ENCODE measurements around the gene CRADD. TPM values are rescaled to one million over a fixed set of nuclear protein-coding genes. Genes with fewer than 3 reads are reported as not detected.

CRADD gene
- total RNA-seq, 1 donor from 2014 or later: 41.2 TPM

- no peak overlapping the region for H3K4me3 ChIP-seq
- Mint-ChIP-seq H3K4me3 (no peak overlapping the region), H3K9me3 (no peaks in the 10 kb centered on the region), H3K4me1 (peaks cover 12% of the 10 kb centered on the region), H3K27me3 (ENCODE audit: insufficient read depth, low read depth) (peaks cover 2% of the 10 kb centered on the region), H3K36me3 (no peaks in the 10 kb centered on the region), H3K27ac (no peak overlapping the region)
- no peaks in the 10 kb centered on the region for H3K36me3 ChIP-seq
- no peak for DNase-seq (ENCODE audit: low spot score)
- no peaks in the 10 kb centered on the region for H3F3A ChIP-seq (ENCODE audit: low read depth)
- H3K27me3 ChIP-seq: no peaks in the 10 kb centered on the region
- no peak overlapping the region for H3K9ac ChIP-seq
- TF ChIP-seq EZH2phosphoT487 (IDR thresholded peaks at IDR 0.05): no peak
- no peak for TF ChIP-seq CTCF (IDR thresholded peaks at IDR 0.05)
- no peak for TF ChIP-seq EZH2 (IDR thresholded peaks at IDR 0.05)
- no peaks in the 10 kb centered on the region for H4K20me1 ChIP-seq (ENCODE audit: low read depth)
- H3K4me2 ChIP-seq: no peak overlapping the region
- H3K27ac ChIP-seq: no peak overlapping the region
- H3K4me1 ChIP-seq: no peaks in the 10 kb centered on the region
- no peaks in the 10 kb centered on the region for H3K9me3 ChIP-seq (ENCODE audit: low read depth)
- H2AFZ ChIP-seq (replicated peaks): no peak overlapping the region
- no peaks in the 10 kb centered on the region for H3K79me2 ChIP-seq (ENCODE audit: low read depth)
These were observed 20.1 kb upstream of the CRADD start for GRCh38 chr12:93657071-93657470.

GRCh38 chr12:93661021-93661420 lies 16.2 kb upstream of the CRADD start:
- no peak overlapping the region for H3K27ac Mint-ChIP-seq
- no peaks in the 10 kb centered on the region for H3K36me3 Mint-ChIP-seq

DNA sequence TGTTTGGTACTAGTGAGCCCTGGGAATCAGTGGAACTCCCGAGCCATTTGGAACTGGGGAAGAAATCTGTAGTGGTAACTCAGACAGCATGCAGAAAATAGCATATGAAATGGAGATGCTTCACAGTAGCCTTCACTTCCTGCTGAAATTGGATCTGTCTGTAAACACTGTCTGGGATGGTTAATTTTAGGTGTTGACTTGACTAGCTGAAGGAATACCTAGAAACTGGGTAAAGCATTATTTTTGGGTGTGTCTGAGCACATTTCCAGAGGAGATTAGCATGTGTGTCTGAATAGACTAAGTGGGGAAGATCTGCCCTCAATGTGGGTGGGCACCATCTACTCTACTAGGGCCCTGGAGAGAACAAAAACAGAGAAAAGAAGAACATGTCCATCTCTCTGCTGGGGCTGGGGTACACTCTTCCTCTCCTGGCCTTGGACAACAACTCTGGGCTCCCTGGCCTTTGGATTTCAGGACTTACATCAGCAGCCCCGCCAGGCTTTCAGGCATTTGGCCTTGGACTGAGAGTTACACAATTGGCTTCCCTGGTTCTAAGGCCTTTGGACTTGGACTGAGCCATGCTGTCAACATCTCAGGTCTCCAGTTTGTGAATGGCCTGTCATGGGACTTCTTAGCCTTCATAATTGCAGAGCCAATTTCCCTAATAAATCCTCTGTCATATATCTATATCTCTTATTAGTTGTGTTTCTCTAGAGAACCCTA lies 14.0 kb upstream of the CRADD start:
- Histone ChIP-seq H3K9ac (no peak overlapping the region), H3K4me3 (no peak overlapping the region), H3F3A (ENCODE audit: low read depth) (no peaks in the 10 kb centered on the region), H2AFZ (replicated peaks) (no peak overlapping the region), H3K4me2 (no peak overlapping the region), H3K27me3 (no peaks in the 10 kb centered on the region), H3K9me3 (ENCODE audit: low read depth) (no peaks in the 10 kb centered on the region), H4K20me1 (ENCODE audit: low read depth) (no peaks in the 10 kb centered on the region), H3K36me3 (no peaks in the 10 kb centered on the region), H3K27ac (no peak overlapping the region), H3K79me2 (ENCODE audit: low read depth) (no peaks in the 10 kb centered on the region), H3K4me1 (no peaks in the 10 kb centered on the region)
- DNase-seq (ENCODE audit: low spot score): no peak
- Mint-ChIP-seq H3K4me1 (peaks cover 18% of the 10 kb centered on the region), H3K27me3 (ENCODE audit: insufficient read depth, low read depth) (peaks cover 3% of the 10 kb centered on the region), H3K27ac (no peak overlapping the region), H3K36me3 (no peaks in the 10 kb centered on the region), H3K4me3 (no peak overlapping the region), H3K9me3 (no peaks in the 10 kb centered on the region)
- TF ChIP-seq CTCF (IDR thresholded peaks at IDR 0.05): no peak
- no peak for TF ChIP-seq EZH2phosphoT487 (IDR thresholded peaks at IDR 0.05)
- no peak for TF ChIP-seq EZH2 (IDR thresholded peaks at IDR 0.05)

More at GRCh38 chr12:93661021-93661420, 16.2 kb upstream of the CRADD start:
- Histone ChIP-seq H3K27ac (no peak overlapping the region), H4K20me1 (ENCODE audit: low read depth) (no peaks in the 10 kb centered on the region), H3K4me3 (no peak overlapping the region), H3K9me3 (ENCODE audit: low read depth) (no peaks in the 10 kb centered on the region), H3K27me3 (no peaks in the 10 kb centered on the region), H3K9ac (no peak overlapping the region), H3F3A (ENCODE audit: low read depth) (no peaks in the 10 kb centered on the region), H3K4me2 (no peak overlapping the region), H3K36me3 (no peaks in the 10 kb centered on the region), H2AFZ (replicated peaks) (no peak overlapping the region), H3K4me1 (no peaks in the 10 kb centered on the region), H3K79me2 (ENCODE audit: low read depth) (no peaks in the 10 kb centered on the region)
- no peak for DNase-seq (ENCODE audit: low spot score)
- H3K9me3 Mint-ChIP-seq: no peaks in the 10 kb centered on the region
- peaks cover 3% of the 10 kb centered on the region for H3K27me3 Mint-ChIP-seq (ENCODE audit: insufficient read depth, low read depth)
- no peak overlapping the region for H3K4me3 Mint-ChIP-seq
- peaks cover 12% of the 10 kb centered on the region for H3K4me1 Mint-ChIP-seq
- TF ChIP-seq EZH2phosphoT487 (IDR thresholded peaks at IDR 0.05) (no peak), EZH2 (IDR thresholded peaks at IDR 0.05) (no peak), CTCF (IDR thresholded peaks at IDR 0.05) (no peak)
